ENCODE measurements around the gene ATF4. TPM values are rescaled to one million over a fixed set of nuclear protein-coding genes. Genes with fewer than 3 reads are reported as not detected.

Gene ATF4
- total and polyA plus RNA-seq, 3 experiments from 2014 or later: 103 to 758 (median 757) TPM

- peaks cover 5 to 14% (median 7%) of the 10 kb centered on the region in 3 donors for H3K4me1 Mint-ChIP-seq
- Histone ChIP-seq H3K36me3 (ENCODE audit: insufficient read depth, low read length) (no peaks in the 10 kb centered on the region), H3K4me3 (ENCODE audit: low read length) (no peak overlapping the region), H3K4me1 (ENCODE audit: insufficient read depth, low read length) (no peaks in the 10 kb centered on the region), H3K27ac (ENCODE audit: low read depth, low read length) (no peak overlapping the region), H3K9me3 (ENCODE audit: low read length) (no peaks in the 10 kb centered on the region), H3K27me3 (ENCODE audit: insufficient read depth, low read length, poor library complexity, severe bottlenecking) (peaks cover 26% of the 10 kb centered on the region)
- ChIA-PET CTCF (no interaction called here), POLR2A (no interaction called here)
- no peak overlapping the region for H3K27ac Mint-ChIP-seq
- no peaks in the 10 kb centered on the region for H3K36me3 Mint-ChIP-seq
- peaks cover 55 to 60% of the 10 kb centered on the region in 2 donors for H3K27me3 Mint-ChIP-seq
- DNase-seq: no peak
- peaks cover 0 to 1% (median 0%) of the 10 kb centered on the region in 5 donors for H3K9me3 Mint-ChIP-seq
- H3K4me3 Mint-ChIP-seq: no peak overlapping the region
These were observed 33.8 kb downstream of the ATF4 start for GRCh38 chr22:39554151-39554550.

GRCh38 chr22:39556970-39557841, 36.8 kb downstream of the ATF4 start:
- peak overlapping the region in 6 of 7 donors; percentile 5 to 84 (median 64) for H3K4me3 Mint-ChIP-seq
- no peak overlapping the region for H3K4me3 ChIP-seq (ENCODE audit: low read length)
- H3K4me1 ChIP-seq (ENCODE audit: insufficient read depth, low read length): no peaks in the 10 kb centered on the region
- H3K27me3 Mint-ChIP-seq: peaks cover 48 to 54% of the 10 kb centered on the region in 2 donors
- no peaks in the 10 kb centered on the region for H3K36me3 ChIP-seq (ENCODE audit: insufficient read depth, low read length)
- ChIA-PET CTCF (interaction anchor here (0.8 to 1.4 kb wide), 3 partner anchors 23 to 478 kb away, joined by 4 to 5 read pairs (median 4); no protein-coding TSS in a partner anchor), POLR2A (interaction anchor here (0.6 kb wide), 1 partner anchor 16 kb away, joined by 4 read pairs; no protein-coding TSS in a partner anchor)
- H3K4me1 Mint-ChIP-seq: peaks cover 5 to 14% (median 11%) of the 10 kb centered on the region in 3 donors
- peak in 2 of 5 donors; percentile 16 to 47 for DNase-seq
- H3K36me3 Mint-ChIP-seq: no peaks in the 10 kb centered on the region
- no peak overlapping the region for H3K27ac Mint-ChIP-seq
- peaks cover 29% of the 10 kb centered on the region for H3K27me3 ChIP-seq (ENCODE audit: insufficient read depth, low read length, poor library complexity, severe bottlenecking)
- H3K27ac ChIP-seq (ENCODE audit: low read depth, low read length): no peak overlapping the region
- H3K9me3 ChIP-seq (ENCODE audit: low read length): no peaks in the 10 kb centered on the region
- peaks cover 0 to 1% (median 0%) of the 10 kb centered on the region in 5 donors for H3K9me3 Mint-ChIP-seq

DNA sequence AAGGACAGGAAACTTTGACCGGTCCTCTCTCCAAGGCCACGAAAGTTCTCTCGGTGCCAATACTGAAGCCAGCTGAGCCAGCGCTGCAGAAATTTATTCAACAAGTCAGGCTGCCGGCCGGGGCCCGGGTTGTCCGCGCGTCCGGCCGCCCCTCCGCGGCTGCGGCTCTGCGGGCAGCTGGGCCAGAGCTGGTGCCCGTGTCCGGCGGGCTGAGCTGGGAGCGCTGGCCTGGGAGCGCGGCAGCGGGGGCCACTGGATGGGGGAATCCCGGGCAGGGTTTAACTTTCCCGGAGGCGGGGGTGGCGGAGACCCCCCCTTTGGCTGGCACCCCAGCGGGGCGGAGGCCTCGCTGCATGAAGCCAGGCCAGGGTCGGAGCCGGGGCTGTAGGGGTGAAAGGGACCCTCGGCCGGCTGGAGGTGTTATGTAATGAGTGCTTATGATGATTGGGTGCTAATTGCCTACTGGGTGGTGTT, 37.9 kb downstream of the ATF4 start:
- Mint-ChIP-seq H3K4me3 (peak overlapping the region in 5 of 7 donors; percentile 14 to 86 (median 57)), H3K27me3 (peaks cover 40 to 45% of the 10 kb centered on the region in 2 donors), H3K36me3 (no peaks in the 10 kb centered on the region), H3K27ac (peak overlapping the region in 1 of 8 donors; percentile 32), H3K9me3 (peaks cover 0 to 1% (median 0%) of the 10 kb centered on the region in 5 donors), H3K4me1 (peaks cover 5 to 14% (median 11%) of the 10 kb centered on the region in 3 donors)
- H3K9me3 ChIP-seq (ENCODE audit: low read length): no peaks in the 10 kb centered on the region
- DNase-seq: no peak
- no peaks in the 10 kb centered on the region for H3K36me3 ChIP-seq (ENCODE audit: insufficient read depth, low read length)
- ChIA-PET POLR2A (no interaction called here), CTCF (no interaction called here)
- H3K4me1 ChIP-seq (ENCODE audit: insufficient read depth, low read length): no peaks in the 10 kb centered on the region
- no peak overlapping the region for H3K27ac ChIP-seq (ENCODE audit: low read depth, low read length)
- no peak overlapping the region for H3K4me3 ChIP-seq (ENCODE audit: low read length)
- H3K27me3 ChIP-seq (ENCODE audit: insufficient read depth, low read length, poor library complexity, severe bottlenecking): peaks cover 29% of the 10 kb centered on the region

DNA sequence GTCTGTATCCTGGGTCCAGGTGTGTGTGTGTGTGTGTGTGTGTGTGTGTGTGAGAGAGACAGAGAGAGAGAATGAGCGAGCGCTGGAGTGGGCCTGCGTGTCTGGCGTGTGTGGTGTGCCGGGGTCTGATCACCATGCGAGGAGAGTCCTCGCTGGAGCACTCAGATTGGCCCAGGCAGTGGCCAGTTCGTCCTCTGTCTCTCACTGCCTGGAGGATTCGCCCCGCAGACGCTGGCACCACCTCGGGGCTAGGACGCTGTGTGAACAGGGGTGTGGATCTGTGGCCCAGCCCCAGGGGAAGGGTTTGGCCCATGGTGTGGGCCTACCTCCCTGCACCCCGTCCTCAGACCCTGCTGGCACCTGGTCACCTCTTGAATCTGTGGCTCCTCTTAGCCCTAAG, 38.6 kb downstream of the ATF4 start:
- H3K4me1 ChIP-seq (ENCODE audit: insufficient read depth, low read length): no peaks in the 10 kb centered on the region
- H3K9me3 Mint-ChIP-seq: peaks cover 0 to 1% (median 0%) of the 10 kb centered on the region in 5 donors
- CTCF ChIA-PET: no interaction called here
- no peaks in the 10 kb centered on the region for H3K36me3 Mint-ChIP-seq
- peaks cover 5 to 14% (median 11%) of the 10 kb centered on the region in 3 donors for H3K4me1 Mint-ChIP-seq
- no peak overlapping the region for H3K4me3 ChIP-seq (ENCODE audit: low read length)
- H3K27ac ChIP-seq (ENCODE audit: low read depth, low read length): no peak overlapping the region
- peaks cover 40 to 44% of the 10 kb centered on the region in 2 donors for H3K27me3 Mint-ChIP-seq
- peak overlapping the region in 1 of 8 donors; percentile 32 for H3K27ac Mint-ChIP-seq
- no peaks in the 10 kb centered on the region for H3K9me3 ChIP-seq (ENCODE audit: low read length)
- H3K4me3 Mint-ChIP-seq: peak overlapping the region in 1 of 7 donors; percentile 54
- POLR2A ChIA-PET: no interaction called here
- H3K36me3 ChIP-seq (ENCODE audit: insufficient read depth, low read length): no peaks in the 10 kb centered on the region
- peaks cover 29% of the 10 kb centered on the region for H3K27me3 ChIP-seq (ENCODE audit: insufficient read depth, low read length, poor library complexity, severe bottlenecking)
- DNase-seq: no peak

DNA sequence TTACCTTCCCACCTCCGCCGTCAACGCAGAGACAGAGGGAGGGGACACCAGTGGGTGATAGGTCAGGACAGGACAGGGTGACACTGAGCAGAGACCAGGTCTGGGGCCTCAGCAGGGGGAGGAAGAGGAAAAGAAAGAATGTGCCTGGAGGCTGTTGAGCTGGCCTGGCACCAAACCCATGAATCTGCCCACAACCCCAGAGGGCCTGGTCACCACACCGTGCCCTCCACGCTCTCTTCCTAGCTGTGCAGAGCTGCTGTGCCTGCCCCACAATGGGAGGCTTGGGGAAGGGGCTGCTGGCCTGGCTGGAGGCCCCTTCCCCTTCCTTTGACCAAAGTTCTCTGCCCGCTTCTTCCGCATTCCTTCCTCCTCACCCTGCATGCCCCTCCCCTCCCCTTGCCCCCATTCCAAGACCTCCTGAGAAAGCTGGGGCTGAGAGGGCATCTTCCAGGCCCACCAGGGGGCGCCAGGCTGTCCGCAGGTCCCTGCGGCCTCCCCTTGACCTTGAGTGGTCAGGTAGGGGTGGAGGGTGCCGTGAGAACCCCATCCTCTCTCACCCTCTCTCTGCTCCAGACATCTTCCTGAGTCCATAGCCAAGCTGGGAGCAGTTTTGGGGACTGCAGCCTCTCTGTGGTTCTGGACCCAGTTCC, 39.2 kb downstream of the ATF4 start:
- CTCF ChIA-PET: no interaction called here
- no peaks in the 10 kb centered on the region for H3K9me3 ChIP-seq (ENCODE audit: low read length)
- Mint-ChIP-seq H3K27me3 (peaks cover 37 to 39% of the 10 kb centered on the region in 2 donors), H3K9me3 (peaks cover 0 to 1% (median 0%) of the 10 kb centered on the region in 5 donors), H3K36me3 (no peaks in the 10 kb centered on the region), H3K4me1 (peaks cover 5 to 14% (median 11%) of the 10 kb centered on the region in 3 donors), H3K4me3 (no peak overlapping the region), H3K27ac (no peak overlapping the region)
- peaks cover 29% of the 10 kb centered on the region for H3K27me3 ChIP-seq (ENCODE audit: insufficient read depth, low read length, poor library complexity, severe bottlenecking)
- no peak overlapping the region for H3K4me3 ChIP-seq (ENCODE audit: low read length)
- no peak overlapping the region for H3K27ac ChIP-seq (ENCODE audit: low read depth, low read length)
- POLR2A ChIA-PET: no interaction called here
- no peaks in the 10 kb centered on the region for H3K36me3 ChIP-seq (ENCODE audit: insufficient read depth, low read length)
- no peak for DNase-seq
- no peaks in the 10 kb centered on the region for H3K4me1 ChIP-seq (ENCODE audit: insufficient read depth, low read length)

GRCh38 chr22:39560127-39560526, 39.8 kb downstream of the ATF4 start:
- Mint-ChIP-seq H3K27ac (no peak overlapping the region), H3K9me3 (peaks cover 0 to 1% (median 0%) of the 10 kb centered on the region in 5 donors), H3K4me3 (no peak overlapping the region), H3K36me3 (no peaks in the 10 kb centered on the region), H3K27me3 (peaks cover 36 to 39% of the 10 kb centered on the region in 2 donors), H3K4me1 (peaks cover 5 to 14% (median 11%) of the 10 kb centered on the region in 3 donors)
- Histone ChIP-seq H3K27me3 (ENCODE audit: insufficient read depth, low read length, poor library complexity, severe bottlenecking) (peaks cover 29% of the 10 kb centered on the region), H3K4me1 (ENCODE audit: insufficient read depth, low read length) (no peaks in the 10 kb centered on the region), H3K36me3 (ENCODE audit: insufficient read depth, low read length) (no peaks in the 10 kb centered on the region), H3K27ac (ENCODE audit: low read depth, low read length) (no peak overlapping the region), H3K4me3 (ENCODE audit: low read length) (no peak overlapping the region), H3K9me3 (ENCODE audit: low read length) (no peaks in the 10 kb centered on the region)
- ChIA-PET POLR2A (no interaction called here), CTCF (no interaction called here)
- DNase-seq: no peak

DNA sequence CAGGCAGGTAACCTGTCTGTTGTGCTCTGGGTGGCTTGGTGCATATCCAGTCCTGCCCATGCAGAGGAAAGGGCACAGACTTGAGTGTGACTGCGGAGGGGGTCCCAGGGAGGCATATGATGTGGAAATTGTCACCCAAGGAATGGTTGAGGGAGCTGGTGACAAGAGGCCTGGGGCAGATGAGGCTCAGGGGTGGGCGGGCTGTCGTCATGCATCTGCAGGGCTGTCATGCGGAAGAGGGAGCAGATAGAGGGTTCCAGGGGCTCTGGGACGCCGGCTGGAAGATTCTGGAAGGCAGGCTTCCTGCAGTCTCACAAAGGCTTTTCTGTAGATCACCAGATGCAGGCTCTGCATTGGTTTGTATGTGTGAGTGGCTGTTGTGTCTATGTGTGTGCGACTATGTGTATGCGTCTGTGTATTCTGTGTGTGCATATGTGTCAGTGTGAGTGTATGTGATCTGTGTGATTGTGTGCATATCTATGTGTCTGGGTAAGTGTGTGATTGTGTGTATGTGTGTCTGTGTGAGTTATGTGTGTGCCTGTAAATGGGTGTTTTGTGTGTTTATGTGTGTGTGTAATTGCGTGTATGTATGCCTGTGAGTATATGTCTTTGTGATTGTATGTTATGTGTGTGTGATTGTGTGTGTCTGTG, 42.6 kb downstream of the ATF4 start:
- peaks cover 18 to 20% (median 18%) of the 10 kb centered on the region in 3 donors for H3K4me1 Mint-ChIP-seq
- Histone ChIP-seq H3K27me3 (ENCODE audit: insufficient read depth, low read length, poor library complexity, severe bottlenecking) (peaks cover 14% of the 10 kb centered on the region), H3K4me3 (ENCODE audit: low read length) (no peak overlapping the region), H3K27ac (ENCODE audit: low read depth, low read length) (no peak overlapping the region), H3K4me1 (ENCODE audit: insufficient read depth, low read length) (peaks cover 16% of the 10 kb centered on the region), H3K9me3 (ENCODE audit: low read length) (no peaks in the 10 kb centered on the region), H3K36me3 (ENCODE audit: insufficient read depth, low read length) (no peaks in the 10 kb centered on the region)
- ChIA-PET CTCF (interaction anchor here (0.9 to 1.5 kb wide), 2 partner anchors 34 to 69 kb away, joined by 3 read pairs; no protein-coding TSS in a partner anchor), POLR2A (interaction anchor here (0.6 kb wide), 1 partner anchor 28 kb away, joined by 9 read pairs; no protein-coding TSS in a partner anchor)
- H3K4me3 Mint-ChIP-seq: no peak overlapping the region
- DNase-seq: no peak
- H3K27me3 Mint-ChIP-seq: peaks cover 22% of the 10 kb centered on the region in 2 donors
- no peaks in the 10 kb centered on the region for H3K36me3 Mint-ChIP-seq
- no peak overlapping the region for H3K27ac Mint-ChIP-seq
- peaks cover 0 to 1% (median 0%) of the 10 kb centered on the region in 5 donors for H3K9me3 Mint-ChIP-seq
